Kidney (tissue), 14 donors: ENCODE results near the gene BSN. TPM values are rescaled to one million over a fixed set of nuclear protein-coding genes. Genes with fewer than 3 reads are reported as not detected.

Source experiments
- DNase-seq, 5 donors: peaks; one replicate each; pipeline ENCODE4 v3.0.0-alpha.2; 2013 to 2020
- FAIRE-seq: peaks from 2 replicates; lab custom pipeline; 2012; peaks lifted over from hg19 to GRCh38; lab: Jason Lieb, UNC
- H3K27ac ChIP-seq, 2 donors: one replicate each; pipeline ENCODE4 v1.7.0; 2013; ENCODE audit warnings: low read depth in 2 of 2, low read length in 2 of 2, inconsistent platforms in 1 of 2
- H3K27me3 ChIP-seq: one replicate; pipeline ENCODE4 v1.7.1; 2013; ENCODE audit warnings: low read length, inconsistent platforms; ENCODE audit not compliant: control insufficient read depth, insufficient read depth
- H3K36me3 ChIP-seq, 3 donors: one replicate each; pipeline versions ENCODE4 v1.7.0 to v1.7.1; 2013; ENCODE audit warnings: low read length in 3 of 3, control low read depth in 1 of 3, inconsistent platforms in 1 of 3; ENCODE audit not compliant: insufficient read depth in 3 of 3, control insufficient read depth in 2 of 3
- H3K4me1 ChIP-seq, 3 donors: one replicate each; pipeline versions ENCODE4 v1.7.0 to v1.7.1; 2013; ENCODE audit warnings: low read length in 3 of 3, inconsistent platforms in 1 of 3, low read depth in 1 of 3; ENCODE audit not compliant: control insufficient read depth in 2 of 3, insufficient read depth in 2 of 3
- H3K4me3 ChIP-seq, 3 donors: one replicate each; pipeline versions ENCODE4 v1.7.0 to v1.8.1; 2013; ENCODE audit warnings: low read length in 3 of 3, control low read depth in 1 of 3, inconsistent platforms in 1 of 3
- H3K9ac ChIP-seq, 3 donors: one replicate each; pipeline versions ENCODE4 v1.7.0 to v1.7.1; 2013; ENCODE audit warnings: low read length in 3 of 3, control low read depth in 1 of 3, inconsistent platforms in 1 of 3
- H3K9me3 ChIP-seq, 3 donors: one replicate each; pipeline versions ENCODE4 v1.7.0 to v1.7.1; 2013; ENCODE audit warnings: low read length in 3 of 3, control low read depth in 1 of 3, inconsistent platforms in 1 of 3; ENCODE audit not compliant: control insufficient read depth in 2 of 3, insufficient read depth in 1 of 3
- intact Hi-C: fragments of 100-400 bp; cut with DNase I; formaldehyde crosslinking; loops from one replicate; pipeline ENCODE4 v1.11.1; 2022
- polyA plus RNA-seq: library from polyadenylated mRNA; stranded (reverse); fragments of 350-450 nt; fragmentation: Illumina TruSeq; extraction: RNeasy Lipid Tissue Mini Kit (QIAGEN cat#74804); gene quantifications from one replicate; pipeline ENCODE4 v1.2.3, GENCODE V29; 2014; ENCODE audit warnings: low read depth, low replicate concordance; ENCODE audit not compliant: insufficient read depth
- total RNA-seq: library from RNA; stranded (reverse); fragmentation: NEBNext Ultra II Directional; extraction: Animal tissue kit (Norgen Biotek cat#: 25700); gene quantifications from one replicate; pipeline ENCODE4 v1.2.1, GENCODE V29; 2021
- TF ChIP-seq, protein P1 (sequence below): IDR thresholded peaks from 3 replicates; pipeline ENCODE4 v1.5.1; 2012; ENCODE audit warnings: mild to moderate bottlenecking, moderate library complexity, borderline replicate concordance; ENCODE audit not compliant: insufficient read depth; ENCODE audit errors: extremely low read depth
- donor health status: control.
- donor health status: control.
- donor health status: control.
- donor health status: control.
- donor health status: control.
- donor health status: DM: yes; HTN: yes; CAD: no.
- donor health status: Normal renal cell carcinoma (clear cell type).

BSN gene
- total and polyA plus RNA-seq, 2 donors from 2014 or later, result 0.11 to 1.3 TPM

DNA sequence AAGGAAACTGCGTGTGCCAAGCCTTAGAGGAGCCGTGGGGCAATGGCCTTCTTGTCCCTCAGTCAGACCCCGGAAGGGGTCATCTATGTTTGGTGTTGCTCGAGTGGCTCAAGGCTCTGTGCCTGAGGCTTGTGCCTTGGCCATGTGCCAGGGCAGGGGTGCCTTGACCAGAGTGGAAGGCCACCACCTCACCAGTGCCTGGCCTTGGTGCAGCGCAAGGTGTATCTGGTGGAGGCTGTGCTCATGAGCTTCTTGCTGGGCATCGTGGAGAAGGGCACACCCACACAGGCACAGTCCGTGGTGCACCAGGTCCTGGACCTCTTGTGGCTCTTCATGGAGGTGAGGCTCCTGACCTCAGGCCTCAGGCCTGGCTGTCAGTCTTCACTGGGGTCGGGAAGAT is 145.7 kb downstream of the BSN start:
- TF ChIP-seq, protein P1, sequence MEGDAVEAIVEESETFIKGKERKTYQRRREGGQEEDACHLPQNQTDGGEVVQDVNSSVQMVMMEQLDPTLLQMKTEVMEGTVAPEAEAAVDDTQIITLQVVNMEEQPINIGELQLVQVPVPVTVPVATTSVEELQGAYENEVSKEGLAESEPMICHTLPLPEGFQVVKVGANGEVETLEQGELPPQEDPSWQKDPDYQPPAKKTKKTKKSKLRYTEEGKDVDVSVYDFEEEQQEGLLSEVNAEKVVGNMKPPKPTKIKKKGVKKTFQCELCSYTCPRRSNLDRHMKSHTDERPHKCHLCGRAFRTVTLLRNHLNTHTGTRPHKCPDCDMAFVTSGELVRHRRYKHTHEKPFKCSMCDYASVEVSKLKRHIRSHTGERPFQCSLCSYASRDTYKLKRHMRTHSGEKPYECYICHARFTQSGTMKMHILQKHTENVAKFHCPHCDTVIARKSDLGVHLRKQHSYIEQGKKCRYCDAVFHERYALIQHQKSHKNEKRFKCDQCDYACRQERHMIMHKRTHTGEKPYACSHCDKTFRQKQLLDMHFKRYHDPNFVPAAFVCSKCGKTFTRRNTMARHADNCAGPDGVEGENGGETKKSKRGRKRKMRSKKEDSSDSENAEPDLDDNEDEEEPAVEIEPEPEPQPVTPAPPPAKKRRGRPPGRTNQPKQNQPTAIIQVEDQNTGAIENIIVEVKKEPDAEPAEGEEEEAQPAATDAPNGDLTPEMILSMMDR, result no peak
- no peaks in the 10 kb centered on the region for H3K9me3 ChIP-seq
- no peak overlapping the region for H3K27ac ChIP-seq
- peaks cover 0 to 20% (median 17%) of the 10 kb centered on the region in 3 donors for H3K36me3 ChIP-seq
- H3K27me3 ChIP-seq, result no peaks in the 10 kb centered on the region
- H3K4me1 ChIP-seq, result no peaks in the 10 kb centered on the region
- DNase-seq (no peak), FAIRE-seq (no peak)
- H3K9ac ChIP-seq, result no peak overlapping the region
- H3K4me3 ChIP-seq, result no peak overlapping the region
- intact Hi-C loops, result no loop called here

DNA sequence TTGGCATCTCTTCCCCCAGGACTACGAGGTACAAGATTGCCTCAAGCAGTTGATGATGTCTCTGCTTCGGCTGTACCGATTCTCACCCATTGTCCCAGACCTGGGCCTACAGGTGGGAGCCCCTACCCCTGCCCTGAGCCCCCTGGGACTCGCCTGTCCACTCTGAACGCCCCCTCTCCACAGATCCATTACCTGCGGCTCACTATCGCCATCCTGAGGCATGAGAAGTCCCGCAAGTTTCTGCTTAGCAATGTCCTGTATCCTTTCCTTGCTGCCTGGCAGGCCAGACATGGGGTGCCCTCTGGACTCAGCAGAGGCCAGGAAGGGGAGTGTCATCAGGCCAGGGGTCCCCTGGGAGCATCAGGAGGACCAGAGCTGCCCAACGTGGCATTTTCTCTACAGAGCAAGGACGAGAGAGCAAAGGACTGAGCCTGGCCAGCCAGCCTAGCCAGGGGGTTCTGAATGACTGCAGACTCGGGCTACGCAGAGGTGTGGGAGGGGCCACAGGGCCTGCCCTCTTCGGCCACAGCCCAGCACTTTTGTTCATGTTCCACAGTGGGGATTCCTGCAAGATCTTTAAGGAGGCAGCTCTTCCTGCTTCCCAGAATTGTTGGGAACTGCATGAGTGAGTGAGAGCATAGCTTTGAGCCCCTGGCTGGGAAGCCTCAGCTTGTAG is 146.3 kb downstream of the BSN start:
- H3K9ac ChIP-seq, result no peak overlapping the region
- H3K4me1 ChIP-seq, result no peaks in the 10 kb centered on the region
- FAIRE-seq (no peak), DNase-seq (no peak)
- peaks cover 0 to 20% (median 18%) of the 10 kb centered on the region in 3 donors for H3K36me3 ChIP-seq
- intact Hi-C loops, result no loop called here
- TF ChIP-seq, protein P1, result no peak
- no peaks in the 10 kb centered on the region for H3K27me3 ChIP-seq
- H3K4me3 ChIP-seq, result no peak overlapping the region
- no peak overlapping the region for H3K27ac ChIP-seq
- no peaks in the 10 kb centered on the region for H3K9me3 ChIP-seq

DNA sequence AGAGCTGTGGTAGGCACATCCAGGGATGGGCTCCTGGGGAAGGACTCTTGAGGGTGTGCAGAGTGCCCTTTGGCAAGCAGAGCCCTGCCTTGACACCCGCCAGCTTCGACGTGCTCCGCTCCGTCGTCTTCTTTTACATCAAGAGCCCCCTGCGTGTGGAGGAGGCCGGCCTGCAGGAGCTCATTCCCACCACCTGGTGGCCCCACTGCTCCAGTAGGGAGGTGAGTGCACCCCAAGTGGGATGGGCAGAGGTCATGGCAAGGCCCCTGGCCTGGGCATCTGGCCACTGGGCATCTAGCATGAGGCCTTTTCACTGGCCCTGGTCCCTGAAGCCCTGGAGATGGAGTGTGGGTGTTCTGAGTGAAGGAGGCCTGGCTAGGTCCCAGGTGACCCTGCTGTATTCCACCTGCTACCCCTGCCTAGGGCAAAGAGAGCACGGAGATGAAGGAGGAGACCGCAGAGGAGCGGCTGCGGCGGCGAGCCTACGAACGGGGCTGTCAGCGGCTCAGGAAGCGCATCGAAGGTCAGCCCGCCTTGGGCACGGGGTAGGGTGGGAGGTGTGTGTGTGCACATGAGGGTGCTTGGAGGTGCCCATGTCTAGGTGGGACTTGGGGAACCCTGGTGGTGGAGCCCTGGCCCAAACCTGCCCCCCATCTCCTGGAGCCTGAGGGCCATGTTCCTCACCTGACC is 147.3 kb downstream of the BSN start:
- no peak overlapping the region for H3K9ac ChIP-seq
- no peak overlapping the region for H3K4me3 ChIP-seq
- H3K27me3 ChIP-seq, result no peaks in the 10 kb centered on the region
- FAIRE-seq, result no peak
- H3K4me1 ChIP-seq, result no peaks in the 10 kb centered on the region
- H3K9me3 ChIP-seq, result no peaks in the 10 kb centered on the region
- no peak overlapping the region for H3K27ac ChIP-seq
- intact Hi-C loops, result no loop called here
- TF ChIP-seq, protein P1, result peak; percentile 26
- peak in 1 of 5 donors; percentile 71 for DNase-seq
- H3K36me3 ChIP-seq, result peaks cover 0 to 22% (median 20%) of the 10 kb centered on the region in 3 donors
